Small intestine (tissue), 7 donors: ENCODE results near the gene IGF1R. TPM values are rescaled to one million over a fixed set of nuclear protein-coding genes. Genes with fewer than 3 reads are reported as not detected.

Experiments
- DNase-seq, 2 donors: peaks; one replicate each; pipeline versions ENCODE4 v3.0.0 to v3.0.0-alpha.2; 2013
- FAIRE-seq: peaks from 2 replicates; lab custom pipeline; 2012; peaks lifted over from hg19 to GRCh38; lab: Jason Lieb, UNC
- H3K27ac ChIP-seq, 3 donors: one replicate each; pipeline ENCODE4 v1.5.1; 2013; ENCODE audit warnings: low read length in 2 of 3, mild to moderate bottlenecking in 2 of 3, control low read depth in 1 of 3, inconsistent platforms in 1 of 3, low read depth in 1 of 3, moderate library complexity in 1 of 3
- H3K27me3 ChIP-seq, 3 donors: one replicate each; pipeline ENCODE4 v1.6.1; 2013; ENCODE audit warnings: low read length in 3 of 3, inconsistent platforms in 1 of 3; ENCODE audit not compliant: control insufficient read depth in 3 of 3, insufficient read depth in 3 of 3
- H3K36me3 ChIP-seq, 3 donors: one replicate each; pipeline ENCODE4 v1.6.1; 2013; ENCODE audit warnings: low read length in 3 of 3, inconsistent platforms in 1 of 3, low read depth in 1 of 3, mild to moderate bottlenecking in 1 of 3, moderate library complexity in 1 of 3; ENCODE audit not compliant: control insufficient read depth in 3 of 3, insufficient read depth in 2 of 3
- H3K4me1 ChIP-seq, 3 donors: one replicate each; pipeline ENCODE4 v1.6.1; 2013; ENCODE audit warnings: low read length in 2 of 3, inconsistent platforms in 1 of 3, low read depth in 1 of 3, mild to moderate bottlenecking in 1 of 3, moderate library complexity in 1 of 3; ENCODE audit not compliant: control insufficient read depth in 3 of 3, insufficient read depth in 2 of 3
- H3K4me3 ChIP-seq, 3 donors: one replicate each; pipeline ENCODE4 v1.5.1; 2013; ENCODE audit warnings: low read length in 3 of 3, control low read depth in 1 of 3, inconsistent platforms in 1 of 3, low read depth in 1 of 3, mild to moderate bottlenecking in 1 of 3, moderate library complexity in 1 of 3
- H3K9me3 ChIP-seq, 2 donors: one replicate each; pipeline ENCODE4 v1.6.1; 2013; ENCODE audit warnings: low read depth in 1 of 2, low read length in 1 of 2; ENCODE audit not compliant: control insufficient read depth in 2 of 2, insufficient read depth in 1 of 2
- WGBS, 3 donors: extraction: QIAGEN DNeasy Blood & Tissue Kit; methylation state at CpG; one replicate each; pipeline ENCODE4 v1.1.7; 2013; 5-methylcytosine and 5-hydroxymethylcytosine counted together
- polyA plus RNA-seq, 4 donors: library from polyadenylated mRNA; stranded (reverse) in 3 of 4; unstranded in 1 of 4; fragments of 200-250 nt in 3 of 4; fragments of 120-200 nt in 1 of 4; gene quantifications; one replicate each; pipeline versions ENCODE4 v1.2.1 to v1.2.3, GENCODE V29; 2013
- donor health status: healthy with polysubstance abuse.
- donor health status: control.
- donor health status: control.
- donor health status: Bipolar disorder and iron deficiency.
- donor health status: healthy.

The IGF1R gene
- polyA plus RNA-seq, 4 donors = 0.54 to 27.9 (median 3.8) TPM

DNA sequence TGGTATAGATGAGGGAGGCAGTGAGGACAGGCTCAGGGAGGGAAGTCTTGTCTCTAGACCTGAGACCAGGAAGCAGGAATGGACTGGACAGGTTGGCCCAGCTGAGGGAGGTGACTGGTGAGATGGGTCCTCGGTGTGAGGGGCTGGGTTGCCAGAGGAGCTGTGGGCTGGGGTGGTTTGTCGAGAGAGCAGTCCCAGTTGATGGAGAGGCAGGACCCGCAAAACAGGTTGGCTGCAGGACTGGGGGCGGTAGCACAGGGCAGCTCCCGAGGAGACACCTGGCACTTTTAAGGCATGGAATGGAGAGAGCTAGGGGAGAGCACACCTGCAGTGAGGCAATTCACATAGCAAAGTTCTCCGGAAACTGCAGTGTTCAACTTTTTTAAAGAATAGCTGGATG lies 14.7 kb downstream of the IGF1R start:
- peaks cover 0 to 23% (median 0%) of the 10 kb centered on the region in 3 donors for H3K36me3 ChIP-seq
- DNase-seq (no peak), FAIRE-seq (no peak)
- H3K27ac ChIP-seq = no peak overlapping the region
- whole genome bisulfite sequencing, 3 donors = 21 to 76% (median 45%) methylated on average over 6 of the region's 6 CpGs
- H3K4me1 ChIP-seq = peaks cover 2 to 6% (median 3%) of the 10 kb centered on the region in 3 donors
- no peaks in the 10 kb centered on the region for H3K27me3 ChIP-seq
- no peaks in the 10 kb centered on the region for H3K9me3 ChIP-seq
- no peak overlapping the region for H3K4me3 ChIP-seq

DNA sequence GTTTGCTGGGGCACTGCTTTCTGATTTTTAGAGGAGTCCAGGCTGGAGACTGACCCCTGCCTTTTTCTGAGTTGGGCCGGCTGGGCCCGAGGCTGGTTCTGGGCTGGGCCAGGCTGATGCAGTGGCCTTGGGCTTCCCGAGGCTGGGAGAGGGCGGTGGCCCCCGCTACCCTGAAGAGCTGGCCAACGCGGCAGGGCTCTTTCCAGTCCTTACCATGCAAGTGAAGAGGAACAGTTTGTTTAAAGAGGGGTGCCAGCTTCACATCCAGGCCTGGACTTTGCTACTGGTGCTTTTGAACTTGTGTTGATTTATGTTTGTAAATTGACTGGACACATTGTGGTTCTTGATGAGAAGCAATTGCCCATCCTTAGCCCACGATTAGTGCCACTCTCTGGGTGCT lies 15.3 kb downstream of the IGF1R start:
- no peak overlapping the region for H3K27ac ChIP-seq
- no peaks in the 10 kb centered on the region for H3K9me3 ChIP-seq
- peaks cover 0 to 23% (median 0%) of the 10 kb centered on the region in 3 donors for H3K36me3 ChIP-seq
- 18 to 49% (median 28%) methylated on average over 8 of the region's 8 CpGs for WGBS, 3 donors
- H3K4me3 ChIP-seq = no peak overlapping the region
- H3K27me3 ChIP-seq = no peaks in the 10 kb centered on the region
- FAIRE-seq = no peak
- H3K4me1 ChIP-seq = peaks cover 2 to 6% (median 3%) of the 10 kb centered on the region in 3 donors
- DNase-seq = no peak

DNA sequence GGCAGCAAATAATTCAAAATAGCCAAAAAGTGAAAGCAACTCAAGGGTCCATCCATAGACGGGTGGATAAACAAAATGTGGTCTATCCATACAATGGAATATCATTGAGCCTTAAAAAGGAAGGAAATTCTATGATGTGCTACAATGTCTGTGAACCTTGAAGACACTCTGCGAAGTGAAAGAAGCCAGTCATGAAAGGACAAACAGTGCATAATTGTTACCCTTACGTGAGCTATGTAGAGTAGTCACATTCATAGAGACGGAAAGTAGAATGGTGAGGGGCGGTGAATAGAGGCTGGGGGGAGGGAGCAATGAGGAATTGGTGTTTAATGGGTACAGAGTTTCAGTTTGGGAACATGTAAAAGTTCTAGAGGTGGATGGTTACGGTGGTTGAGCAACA lies 18.1 kb downstream of the IGF1R start:
- Histone ChIP-seq H3K4me1 (peaks cover 0 to 10% (median 2%) of the 10 kb centered on the region in 3 donors), H3K4me3 (no peak overlapping the region), H3K36me3 (peaks cover 0 to 20% (median 0%) of the 10 kb centered on the region in 3 donors), H3K9me3 (no peaks in the 10 kb centered on the region), H3K27me3 (no peaks in the 10 kb centered on the region), H3K27ac (no peak overlapping the region)
- FAIRE-seq = no peak
- DNase-seq = no peak
- WGBS, 3 donors = 92 to 95% (median 92%) methylated on average over 6 of the region's 6 CpGs

DNA sequence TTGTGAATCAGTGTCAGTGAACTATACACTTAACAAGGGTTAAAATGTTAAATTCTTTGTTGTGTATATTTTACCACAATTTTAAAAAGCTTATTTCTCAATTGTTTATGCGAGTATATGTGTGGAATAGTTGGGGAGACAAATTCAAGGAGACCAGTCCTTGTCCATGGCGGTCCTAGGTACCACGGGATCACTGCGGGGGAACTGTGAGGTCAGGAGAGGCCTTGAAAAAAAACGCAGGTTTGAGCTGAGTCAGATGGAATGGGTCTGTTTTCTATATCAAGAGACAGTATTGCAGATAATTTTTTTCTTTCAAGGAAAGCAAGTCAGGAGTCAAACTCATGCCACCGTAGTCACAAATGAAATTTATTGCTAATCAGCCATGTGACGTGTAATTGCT lies 18.5 kb downstream of the IGF1R start:
- Histone ChIP-seq H3K4me3 (no peak overlapping the region), H3K27me3 (no peaks in the 10 kb centered on the region), H3K36me3 (peaks cover 0 to 16% (median 0%) of the 10 kb centered on the region in 3 donors), H3K4me1 (peaks cover 0 to 14% (median 3%) of the 10 kb centered on the region in 3 donors), H3K27ac (no peak overlapping the region), H3K9me3 (no peaks in the 10 kb centered on the region)
- 74 to 86% (median 85%) methylated on average over 7 of the region's 7 CpGs for WGBS, 3 donors
- no peak for FAIRE-seq
- no peak for DNase-seq

DNA sequence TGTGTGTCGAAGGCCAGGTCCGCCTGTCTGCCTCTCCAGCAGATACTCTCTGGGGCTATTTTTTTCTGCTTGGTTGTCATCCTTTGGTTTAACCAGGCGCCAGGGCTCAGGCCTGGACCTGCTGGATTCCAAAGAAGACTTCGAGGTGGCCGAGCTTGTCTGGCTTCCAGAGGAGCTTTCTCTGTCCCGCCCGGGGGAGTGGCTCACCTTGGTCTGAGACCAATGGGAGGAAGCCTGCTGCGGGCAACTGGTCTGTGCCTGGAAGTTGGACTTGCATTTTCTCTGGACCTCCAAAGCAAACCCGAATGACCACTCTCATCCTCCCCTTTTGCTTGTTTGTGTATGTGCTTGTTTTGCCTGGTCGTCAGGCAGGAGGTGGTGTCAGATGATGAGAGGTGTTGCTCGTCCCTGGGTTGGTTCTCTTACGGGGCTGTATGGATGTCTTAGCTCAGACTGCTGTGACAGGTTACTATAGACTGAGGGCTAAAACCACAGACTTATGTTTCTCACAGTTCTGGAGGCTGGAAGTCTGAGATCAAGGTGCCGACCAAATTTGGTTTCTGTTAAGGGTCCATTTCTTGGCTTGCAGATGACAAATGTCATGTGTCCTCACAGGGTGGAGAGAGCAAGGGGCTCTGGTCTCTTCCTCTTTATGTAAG lies 19.3 kb downstream of the IGF1R start:
- Histone ChIP-seq H3K4me1 (peaks cover 0 to 15% (median 3%) of the 10 kb centered on the region in 3 donors), H3K27me3 (no peaks in the 10 kb centered on the region), H3K27ac (no peak overlapping the region), H3K36me3 (peaks cover 0 to 14% (median 0%) of the 10 kb centered on the region in 3 donors), H3K9me3 (no peaks in the 10 kb centered on the region), H3K4me3 (no peak overlapping the region)
- FAIRE-seq = no peak
- DNase-seq = no peak
- 87 to 90% (median 89%) methylated on average over 13 of the region's 13 CpGs for WGBS, 3 donors

DNA sequence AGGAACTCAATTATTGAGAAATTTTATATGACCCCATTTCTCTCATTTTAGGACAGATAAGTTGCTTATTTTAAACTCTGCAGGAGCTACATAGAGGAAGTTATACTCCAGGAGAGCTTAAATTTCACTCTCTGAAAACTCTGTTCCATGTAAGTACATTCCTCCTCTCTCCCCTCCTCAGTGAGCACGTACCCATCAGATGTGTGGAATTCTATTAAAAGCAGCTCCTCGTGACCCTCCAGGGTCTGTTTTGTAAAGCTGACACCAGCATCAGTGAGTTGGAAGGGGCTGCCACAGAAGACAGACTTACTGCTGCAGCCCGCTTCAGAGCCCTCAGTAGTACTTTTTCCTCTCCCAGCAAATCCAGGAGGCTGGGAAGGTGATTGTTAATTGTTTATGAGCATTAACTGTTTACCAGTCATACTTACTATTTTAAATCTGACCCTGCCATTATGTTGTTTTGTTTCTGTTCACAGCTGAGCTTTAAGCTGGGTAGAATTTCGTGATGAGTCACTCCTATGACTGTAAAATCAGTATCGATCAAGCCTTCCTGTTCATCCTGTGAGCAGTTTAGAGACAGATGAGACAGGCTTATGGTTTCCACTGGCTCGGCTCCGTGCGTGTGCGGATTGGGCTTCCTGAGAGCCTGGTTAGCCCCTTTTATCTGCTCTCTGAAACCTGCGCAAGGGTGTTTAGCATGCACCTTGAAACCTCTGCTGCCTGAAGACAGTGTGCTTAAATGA lies 20.4 kb downstream of the IGF1R start:
- no peak overlapping the region for H3K27ac ChIP-seq
- no peaks in the 10 kb centered on the region for H3K9me3 ChIP-seq
- H3K36me3 ChIP-seq = peaks cover 0 to 11% (median 0%) of the 10 kb centered on the region in 3 donors
- DNase-seq = peak in 1 of 2 donors; percentile 48
- 28 to 45% (median 29%) methylated on average over 10 of the region's 10 CpGs for WGBS, 3 donors
- FAIRE-seq = no peak
- no peak overlapping the region for H3K4me3 ChIP-seq
- no peaks in the 10 kb centered on the region for H3K27me3 ChIP-seq
- H3K4me1 ChIP-seq = peaks cover 0 to 15% (median 6%) of the 10 kb centered on the region in 3 donors

DNA sequence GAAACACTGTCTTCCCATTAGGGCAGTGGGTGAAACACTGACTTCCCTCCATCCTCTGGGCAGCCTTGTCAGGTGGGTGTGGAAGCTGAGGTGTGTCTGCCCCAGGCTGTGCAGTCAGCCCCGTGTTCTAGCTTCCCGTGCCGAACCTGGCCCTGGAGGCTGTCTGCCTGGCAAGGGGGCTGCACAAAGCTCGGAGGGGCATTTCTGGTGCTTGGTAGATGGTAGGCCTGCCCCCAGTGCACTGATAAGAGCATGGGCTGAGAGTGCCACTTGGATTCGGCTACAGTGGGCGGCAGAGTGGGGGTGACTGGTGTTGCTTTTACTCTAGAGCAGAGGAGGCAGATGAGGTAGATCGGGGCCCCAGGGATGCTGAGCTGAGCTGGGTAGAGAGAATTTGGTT lies 21.3 kb downstream of the IGF1R start:
- 67 to 89% (median 70%) methylated on average over 7 of the region's 7 CpGs for WGBS, 3 donors
- Histone ChIP-seq H3K36me3 (peaks cover 0 to 11% (median 0%) of the 10 kb centered on the region in 3 donors), H3K27me3 (no peaks in the 10 kb centered on the region), H3K9me3 (no peaks in the 10 kb centered on the region), H3K4me3 (no peak overlapping the region), H3K4me1 (peaks cover 0 to 15% (median 6%) of the 10 kb centered on the region in 3 donors), H3K27ac (no peak overlapping the region)
- FAIRE-seq (no peak), DNase-seq (no peak)

DNA sequence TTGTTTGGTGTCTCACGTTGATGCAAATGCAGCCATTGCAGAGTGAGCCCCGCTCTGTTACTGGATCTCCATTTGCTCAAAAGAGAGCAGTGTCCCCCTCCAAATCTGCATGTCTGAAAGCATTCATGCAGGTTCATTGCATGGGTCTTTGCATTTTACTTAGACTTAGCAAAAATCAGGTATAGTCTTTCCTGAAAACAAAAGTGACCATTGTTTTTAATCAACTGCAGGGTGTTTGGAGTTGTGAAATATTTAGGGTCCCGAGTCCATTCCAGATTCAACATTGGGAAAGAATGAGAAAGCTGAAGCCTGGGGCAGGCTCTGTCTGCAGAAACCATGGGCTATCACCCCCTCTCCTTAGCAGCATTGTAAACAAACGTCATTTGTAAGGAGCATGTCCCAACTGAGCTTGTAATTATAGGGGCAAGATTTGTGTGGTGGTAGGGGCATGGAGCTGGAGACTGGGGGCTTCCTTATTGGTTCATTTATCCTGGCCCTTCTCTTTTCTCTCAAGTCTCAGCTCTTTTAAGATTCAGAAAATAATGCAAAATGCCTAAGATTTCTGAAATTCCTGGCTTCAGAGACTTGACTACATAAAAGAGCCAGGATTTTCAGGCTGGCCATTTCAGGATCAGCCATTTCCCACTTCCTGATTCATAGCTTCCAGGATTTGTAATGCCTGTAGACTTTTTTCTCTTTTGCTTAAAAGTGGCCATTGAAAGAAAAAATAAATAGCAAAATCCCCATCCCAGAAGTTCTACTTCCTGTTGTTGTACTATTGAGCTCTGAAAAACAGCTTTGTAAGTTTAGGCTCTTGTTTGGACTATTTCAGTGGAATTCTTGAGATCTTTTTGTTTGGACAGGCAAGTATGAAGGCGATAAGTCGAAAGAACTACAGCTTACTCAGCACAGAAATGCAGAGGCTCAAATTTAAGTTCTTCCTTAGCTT lies 23.0 kb downstream of the IGF1R start:
- H3K4me1 ChIP-seq = peaks cover 0 to 15% (median 6%) of the 10 kb centered on the region in 3 donors
- FAIRE-seq (no peak), DNase-seq (peak in 1 of 2 donors; percentile 48)

More for the DNA sequence above, 23.0 kb downstream of the IGF1R start:
- Histone ChIP-seq H3K27me3 (no peaks in the 10 kb centered on the region), H3K9me3 (no peaks in the 10 kb centered on the region), H3K4me3 (no peak overlapping the region), H3K27ac (peak overlapping the region in 2 of 3 donors; percentile 23 to 36), H3K36me3 (peaks cover 0 to 5% (median 0%) of the 10 kb centered on the region in 3 donors)
- 56 to 67% (median 61%) methylated on average over 6 of the region's 6 CpGs for WGBS, 3 donors
